Measurements from ENCODE around the gene MAGEC3.

DNA sequence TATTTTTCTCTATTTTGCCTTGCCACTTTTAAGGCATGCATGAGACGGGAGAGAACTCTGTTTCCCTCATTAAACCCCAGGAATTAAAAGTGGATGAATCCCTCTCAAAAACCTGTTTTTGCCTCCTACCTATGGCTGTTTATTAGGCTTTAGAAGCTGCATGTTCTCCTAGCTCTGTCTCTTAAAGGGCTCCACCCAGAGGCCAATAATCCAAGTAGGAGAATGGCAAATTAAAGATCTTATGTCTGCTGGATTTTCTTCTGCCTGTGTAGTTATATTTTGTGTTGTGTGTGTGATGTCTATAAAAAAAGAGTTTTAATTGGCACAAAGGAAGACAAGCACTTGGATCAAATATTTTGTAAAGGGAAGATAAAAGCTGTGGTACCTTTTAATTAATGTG, 98.0 kb downstream of the MAGEC3 start:
- no peak for TF ChIP-seq ETV5 (CRISPR knock-in tag; IDR thresholded peaks at IDR 0.05; ENCODE audit: low read depth)
- no peak for TF ChIP-seq JUND (IDR thresholded peaks at IDR 0.05; ENCODE audit: borderline replicate concordance, low read depth, low read length)
- TF ChIP-seq JUND (tag; IDR thresholded peaks at IDR 0.05; ENCODE audit: borderline replicate concordance, low read depth, low read length): no peak
- no peak for TF ChIP-seq CBX8 (IDR thresholded peaks at IDR 0.05; ENCODE audit: borderline replicate concordance, extremely low read depth, low read depth, low read length, poor library complexity, severe bottlenecking)
- TF ChIP-seq, protein P1, sequence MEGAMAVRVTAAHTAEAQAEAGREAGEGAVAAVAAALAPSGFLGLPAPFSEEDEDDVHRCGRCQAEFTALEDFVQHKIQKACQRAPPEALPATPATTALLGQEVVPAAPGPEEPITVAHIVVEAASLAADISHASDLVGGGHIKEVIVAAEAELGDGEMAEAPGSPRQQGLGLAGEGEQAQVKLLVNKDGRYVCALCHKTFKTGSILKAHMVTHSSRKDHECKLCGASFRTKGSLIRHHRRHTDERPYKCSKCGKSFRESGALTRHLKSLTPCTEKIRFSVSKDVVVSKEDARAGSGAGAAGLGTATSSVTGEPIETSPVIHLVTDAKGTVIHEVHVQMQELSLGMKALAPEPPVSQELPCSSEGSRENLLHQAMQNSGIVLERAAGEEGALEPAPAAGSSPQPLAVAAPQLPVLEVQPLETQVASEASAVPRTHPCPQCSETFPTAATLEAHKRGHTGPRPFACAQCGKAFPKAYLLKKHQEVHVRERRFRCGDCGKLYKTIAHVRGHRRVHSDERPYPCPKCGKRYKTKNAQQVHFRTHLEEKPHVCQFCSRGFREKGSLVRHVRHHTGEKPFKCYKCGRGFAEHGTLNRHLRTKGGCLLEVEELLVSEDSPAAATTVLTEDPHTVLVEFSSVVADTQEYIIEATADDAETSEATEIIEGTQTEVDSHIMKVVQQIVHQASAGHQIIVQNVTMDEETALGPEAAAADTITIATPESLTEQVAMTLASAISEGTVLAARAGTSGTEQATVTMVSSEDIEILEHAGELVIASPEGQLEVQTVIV (CRISPR knock-in tag; IDR thresholded peaks at IDR 0.05; ENCODE audit: borderline replicate concordance): no peak
- no peak for TF ChIP-seq NR3C1 (CRISPR knock-in tag; IDR thresholded peaks at IDR 0.05)
- TF ChIP-seq TAF1 (IDR thresholded peaks at IDR 0.05; ENCODE audit: control insufficient read depth, extremely low read depth, insufficient read depth, low read length, severe bottlenecking): no peak
- no peak for TF ChIP-seq ZNF76 (CRISPR knock-in tag; IDR thresholded peaks at IDR 0.05; ENCODE audit: borderline replicate concordance)

Measured in K562 (cell line).